ENCODE data around the gene PLN.

- TF ChIP-seq CTCF (optimal IDR thresholded peaks at IDR 0.05 in 1 of 3, IDR thresholded peaks at IDR 0.05 in 1 of 3, conservative IDR thresholded peaks at IDR 0.05 in 1 of 3; ENCODE audit: extremely low read depth in 1 of 3, insufficient read depth in 2 of 3, low read length in 3 of 3) (no peak), EZH2 (IDR thresholded peaks at IDR 0.05; ENCODE audit: low read length) (no peak)
These were observed 48.8 kb downstream of the PLN start for GRCh38 chr6:118596774-118597320.
